H9 (cell line): ENCODE data around the gene ZNF804A. TPM values are rescaled to one million over a fixed set of nuclear protein-coding genes. Genes with fewer than 3 reads are reported as not detected.

Source experiments
- DNase-seq: peaks from one replicate; pipeline ENCODE4 v3.0.0-alpha.2; 2017
- H2AFZ ChIP-seq: one replicate; pipeline ENCODE4 v1.6.1; 2013; ENCODE audit warnings: mild to moderate bottlenecking, low read length, control low read depth, moderate library complexity
- H2AK5ac ChIP-seq: 2 replicates; pipeline ENCODE4 v1.6.1; 2013; ENCODE audit warnings: low read length, control low read depth, mixed read lengths; ENCODE audit not compliant: insufficient read length
- H2BK120ac ChIP-seq: one replicate; pipeline ENCODE4 v1.6.1; 2013; ENCODE audit warnings: low read depth, mild to moderate bottlenecking, low read length, control low read depth, inconsistent platforms; ENCODE audit not compliant: poor library complexity, severe bottlenecking
- H2BK12ac ChIP-seq: 2 replicates; pipeline ENCODE4 v1.6.1; 2013; ENCODE audit warnings: low read length, control low read depth, mixed read lengths, low read depth; ENCODE audit not compliant: insufficient read length
- H2BK15ac ChIP-seq: 2 replicates; pipeline ENCODE4 v1.6.1; 2013; ENCODE audit warnings: low read depth, low read length, control low read depth
- H2BK20ac ChIP-seq: one replicate; pipeline ENCODE4 v1.6.1; 2013; ENCODE audit warnings: low read depth, mild to moderate bottlenecking, low read length, control low read depth, inconsistent platforms; ENCODE audit not compliant: poor library complexity, severe bottlenecking
- H2BK5ac ChIP-seq: 2 replicates; pipeline ENCODE4 v1.6.1; 2013; ENCODE audit warnings: low read length, control low read depth, mixed read lengths; ENCODE audit not compliant: insufficient read length
- H3K14ac ChIP-seq: 2 replicates; pipeline ENCODE4 v1.6.1; 2013; ENCODE audit warnings: low read length, control low read depth; ENCODE audit not compliant: insufficient read depth
- H3K18ac ChIP-seq: 2 replicates; pipeline ENCODE4 v1.6.1; 2013; ENCODE audit warnings: low read depth, mild to moderate bottlenecking, mixed read lengths, low read length, control low read depth; ENCODE audit not compliant: insufficient read length
- H3K23ac ChIP-seq: 2 replicates; pipeline ENCODE4 v1.6.1; 2013; ENCODE audit warnings: low read length, control low read depth, mixed read lengths, low read depth; ENCODE audit not compliant: insufficient read length
- H3K23me2 ChIP-seq: 2 replicates; pipeline ENCODE4 v1.6.1; 2013; ENCODE audit warnings: low read depth, mild to moderate bottlenecking, mixed read lengths, low read length, control low read depth; ENCODE audit not compliant: insufficient read length, poor library complexity, severe bottlenecking
- H3K27ac ChIP-seq: 2 replicates; pipeline ENCODE4 v1.5.1; 2013; ENCODE audit warnings: low read length, control low read depth, mixed read lengths, low read depth; ENCODE audit not compliant: insufficient read length
- H3K27me3 ChIP-seq: 2 replicates; pipeline ENCODE4 v1.6.1; 2013; ENCODE audit warnings: low read length, control low read depth, inconsistent platforms; ENCODE audit not compliant: insufficient read depth
- H3K4ac ChIP-seq: 2 replicates; pipeline ENCODE4 v1.6.1; 2013; ENCODE audit warnings: low read depth, mild to moderate bottlenecking, control low read depth, inconsistent platforms, low read length, moderate library complexity
- H3K4me1 ChIP-seq: 2 replicates; pipeline ENCODE4 v1.6.1; 2013; ENCODE audit warnings: low read length, control low read depth, inconsistent platforms; ENCODE audit not compliant: insufficient read depth
- H3K4me2 ChIP-seq: 2 replicates; pipeline ENCODE4 v1.6.1; 2013; ENCODE audit warnings: low read length, control low read depth, mixed read lengths; ENCODE audit not compliant: insufficient read length, insufficient read depth
- H3K56ac ChIP-seq: 2 replicates; pipeline ENCODE4 v1.6.1; 2013; ENCODE audit warnings: low read depth, mild to moderate bottlenecking, mixed read lengths, low read length, control low read depth; ENCODE audit not compliant: insufficient read length
- H3K79me1 ChIP-seq: 2 replicates; pipeline ENCODE4 v1.6.1; 2013; ENCODE audit warnings: low read depth, mild to moderate bottlenecking, moderate library complexity, low read length, control low read depth, inconsistent platforms; ENCODE audit not compliant: insufficient read depth, poor library complexity, severe bottlenecking
- H3K79me2 ChIP-seq: 2 replicates; pipeline ENCODE4 v1.6.1; 2013; ENCODE audit warnings: low read length, control low read depth, inconsistent platforms; ENCODE audit not compliant: insufficient read depth
- H3K9ac ChIP-seq: 2 replicates; pipeline ENCODE4 v1.6.1; 2013; ENCODE audit warnings: low read length, control low read depth, mixed read lengths; ENCODE audit not compliant: insufficient read length; ENCODE audit errors: extremely low read depth
- H3K9me3 ChIP-seq: one replicate; pipeline ENCODE4 v1.6.1; 2013; ENCODE audit warnings: low read depth, low read length, inconsistent platforms; ENCODE audit not compliant: control insufficient read depth
- H3T11ph ChIP-seq: one replicate; pipeline ENCODE4 v1.6.1; 2013; ENCODE audit warnings: mild to moderate bottlenecking, low read length, control low read depth, inconsistent platforms
- H4K20me1 ChIP-seq: one replicate; pipeline ENCODE4 v1.6.1; 2013; ENCODE audit not compliant: control insufficient read depth, insufficient read length, insufficient read depth
- H4K5ac ChIP-seq: 2 replicates; pipeline ENCODE4 v1.6.1; 2013; ENCODE audit warnings: low read depth, mild to moderate bottlenecking, mixed read lengths, low read length, control low read depth; ENCODE audit not compliant: insufficient read length
- H4K8ac ChIP-seq: replicated peaks from 2 replicates; pipeline ENCODE4 v1.6.1; 2013; ENCODE audit warnings: low read length, control low read depth, mixed read lengths, low read depth; ENCODE audit not compliant: insufficient read length
- H4K91ac ChIP-seq: 2 replicates; pipeline ENCODE4 v1.6.1; 2013; ENCODE audit warnings: low read depth, mild to moderate bottlenecking, moderate library complexity, mixed read lengths, low read length, control low read depth; ENCODE audit not compliant: insufficient read length
- H3K27ac Mint-ChIP-seq, 3 experiments: 2 replicates in 2 of 3; 3 replicates in 1 of 3; pipeline ENCODE4 v1.8.0; 2020 to 2021; ENCODE audit warnings: mixed read lengths in 3 of 3, mild to moderate bottlenecking in 1 of 3, moderate library complexity in 1 of 3
- H3K27me3 Mint-ChIP-seq: 2 replicates; pipeline ENCODE4 v1.8.0; 2021; ENCODE audit warnings: low read depth, mild to moderate bottlenecking, moderate library complexity, mixed read lengths
- H3K36me3 Mint-ChIP-seq, 3 experiments: 2 replicates in 2 of 3; 3 replicates in 1 of 3; pipeline ENCODE4 v1.8.0; 2020 to 2021; ENCODE audit warnings: low read depth in 3 of 3, mixed read lengths in 3 of 3; ENCODE audit not compliant: insufficient read depth in 1 of 3
- H3K4me1 Mint-ChIP-seq, 2 experiments: 2 replicates each; pipeline ENCODE4 v1.8.0; 2020; ENCODE audit warnings: mixed read lengths in 2 of 2
- H3K4me3 Mint-ChIP-seq, 2 experiments: 2 replicates in 1 of 2; 3 replicates in 1 of 2; pipeline ENCODE4 v1.8.0; 2020 to 2021; ENCODE audit warnings: mild to moderate bottlenecking in 2 of 2, mixed read lengths in 2 of 2, moderate library complexity in 1 of 2
- H3K9me3 Mint-ChIP-seq, 2 experiments: 2 replicates in 1 of 2; 3 replicates in 1 of 2; pipeline ENCODE4 v1.8.0; 2020; ENCODE audit warnings: mild to moderate bottlenecking in 2 of 2, mixed read lengths in 2 of 2, moderate library complexity in 1 of 2
- WGBS: extraction: QIAGEN DNeasy Blood & Tissue Kit; methylation state at CpG from one replicate; pipeline ENCODE4 v1.1.7; 2013; ENCODE audit warnings: missing lambda C conversion rate, low lambda C conversion rate, mixed read lengths; ENCODE audit not compliant: insufficient read length; ENCODE audit errors: extremely low coverage; 5-methylcytosine and 5-hydroxymethylcytosine counted together
- total RNA-seq: library from RNA; stranded (reverse); gene quantifications from 2 replicates; pipeline ENCODE4 v1.2.1, GENCODE V29; 2021
- TF ChIP-seq, protein P1 (sequence below): fragments of 200-600 bp; sonication (generic); conservative IDR thresholded peaks from 3 replicates; pipeline ENCODE4 v1.8.0; 2021; ENCODE audit warnings: antibody characterized with exemption, mild to moderate bottlenecking

The ZNF804A gene
- total RNA-seq, 1 experiment from 2014 or later: not detected

- Histone ChIP-seq H2BK15ac (no peak overlapping the region), H3K27me3 (no peaks in the 10 kb centered on the region), H4K20me1 (no peaks in the 10 kb centered on the region), H3K14ac (no peak overlapping the region), H2BK5ac (no peak overlapping the region), H3K4me1 (no peaks in the 10 kb centered on the region), H2BK12ac (no peak overlapping the region), H3K18ac (no peak overlapping the region), H3K27ac (no peak overlapping the region), H3K4me2 (no peak overlapping the region), H3K23ac (no peak overlapping the region), H4K91ac (no peak overlapping the region), H2BK120ac (no peak overlapping the region), H3K9ac (no peak overlapping the region), H2BK20ac (no peak overlapping the region), H3K9me3 (no peaks in the 10 kb centered on the region), H3K79me2 (no peaks in the 10 kb centered on the region), H3K4ac (no peak overlapping the region), H2AK5ac (no peak overlapping the region), H3T11ph (no peak overlapping the region), H2AFZ (no peak overlapping the region), H4K8ac (no peak overlapping the region), H4K5ac (no peak overlapping the region), H3K56ac (no peak overlapping the region), H3K23me2 (no peaks in the 10 kb centered on the region), H3K79me1 (no peaks in the 10 kb centered on the region)
- H3K9me3 Mint-ChIP-seq: no peaks in the 10 kb centered on the region
- H3K27me3 Mint-ChIP-seq: no peaks in the 10 kb centered on the region
- no peak overlapping the region for H3K4me3 Mint-ChIP-seq
- H3K4me1 Mint-ChIP-seq: no peaks in the 10 kb centered on the region
- no CpG with 5 or more reads among the region's 1 CpG for WGBS
- no peak overlapping the region for H3K27ac Mint-ChIP-seq
- no peak for DNase-seq
- TF ChIP-seq, protein P1, sequence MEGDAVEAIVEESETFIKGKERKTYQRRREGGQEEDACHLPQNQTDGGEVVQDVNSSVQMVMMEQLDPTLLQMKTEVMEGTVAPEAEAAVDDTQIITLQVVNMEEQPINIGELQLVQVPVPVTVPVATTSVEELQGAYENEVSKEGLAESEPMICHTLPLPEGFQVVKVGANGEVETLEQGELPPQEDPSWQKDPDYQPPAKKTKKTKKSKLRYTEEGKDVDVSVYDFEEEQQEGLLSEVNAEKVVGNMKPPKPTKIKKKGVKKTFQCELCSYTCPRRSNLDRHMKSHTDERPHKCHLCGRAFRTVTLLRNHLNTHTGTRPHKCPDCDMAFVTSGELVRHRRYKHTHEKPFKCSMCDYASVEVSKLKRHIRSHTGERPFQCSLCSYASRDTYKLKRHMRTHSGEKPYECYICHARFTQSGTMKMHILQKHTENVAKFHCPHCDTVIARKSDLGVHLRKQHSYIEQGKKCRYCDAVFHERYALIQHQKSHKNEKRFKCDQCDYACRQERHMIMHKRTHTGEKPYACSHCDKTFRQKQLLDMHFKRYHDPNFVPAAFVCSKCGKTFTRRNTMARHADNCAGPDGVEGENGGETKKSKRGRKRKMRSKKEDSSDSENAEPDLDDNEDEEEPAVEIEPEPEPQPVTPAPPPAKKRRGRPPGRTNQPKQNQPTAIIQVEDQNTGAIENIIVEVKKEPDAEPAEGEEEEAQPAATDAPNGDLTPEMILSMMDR: no peak
- no peaks in the 10 kb centered on the region for H3K36me3 Mint-ChIP-seq
These were observed 39.5 kb downstream of the ZNF804A start for GRCh38 chr2:184637781-184638180.
